ENCODE measurements around the gene PLXNA4. TPM values are rescaled to one million over a fixed set of nuclear protein-coding genes. Genes with fewer than 3 reads are reported as not detected.
A peak's percentile ranks its signal among the peaks of the same experiment; 100 is the strongest.
"Not testable (repeated sequence)": the region's sequence is repeated elsewhere in the genome, so short reads cannot be mapped to it uniquely, and the experiment has no call there.

PLXNA4 gene
- total RNA-seq, 1 donor from 2014 or later: 5.3 TPM

DNA sequence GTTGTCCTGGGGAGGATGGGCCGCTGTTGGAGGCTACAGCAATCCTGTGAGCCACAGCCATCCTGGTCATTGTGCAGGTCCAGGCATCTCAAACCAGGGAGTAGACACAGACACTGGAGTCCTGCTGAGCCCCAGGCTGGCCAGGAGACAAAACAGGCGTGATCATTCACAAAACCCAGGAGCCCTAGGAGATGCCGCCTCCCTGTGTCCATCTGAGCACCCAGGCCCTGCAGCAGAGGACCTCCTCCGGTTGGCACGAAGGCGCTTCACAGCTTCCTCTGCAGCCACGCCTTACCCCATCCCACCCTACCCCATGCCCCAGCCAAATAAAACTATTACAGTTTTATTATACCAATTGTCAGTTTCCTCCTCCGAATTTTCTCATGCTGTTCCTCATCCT lies 183.6 kb downstream of the PLXNA4 start:
- DNase-seq (ENCODE audit: low read depth in 2 of 2): no peak

DNA sequence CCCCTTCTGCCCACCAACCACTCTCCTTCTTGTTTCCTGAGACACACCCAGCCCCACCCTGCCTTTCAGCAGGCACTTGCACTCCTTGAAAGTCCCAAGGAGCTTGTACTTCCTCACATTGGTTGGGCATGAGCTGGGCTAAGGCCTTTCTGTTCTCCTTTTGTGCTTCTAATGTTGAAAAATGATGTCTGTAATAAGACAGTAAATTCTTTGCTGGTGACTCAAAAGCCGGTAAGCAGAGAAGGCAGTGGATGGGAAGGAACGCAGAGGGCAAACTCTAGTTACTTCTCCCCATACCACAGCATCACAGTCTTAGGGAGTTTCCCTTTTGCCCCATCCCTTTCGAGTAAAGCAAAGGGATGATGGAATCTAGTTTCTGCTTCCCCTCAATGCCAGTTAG lies 185.6 kb downstream of the PLXNA4 start:
- DNase-seq (ENCODE audit: low read depth in 2 of 2): no peak

GRCh38 chr7:132390049-132390448 lies 186.2 kb downstream of the PLXNA4 start:
- DNase-seq (ENCODE audit: low read depth in 2 of 2): not testable (repeated sequence)

GRCh38 chr7:132388688-132389087 lies 187.6 kb downstream of the PLXNA4 start:
- no peak for DNase-seq (ENCODE audit: low read depth in 2 of 2)

DNA sequence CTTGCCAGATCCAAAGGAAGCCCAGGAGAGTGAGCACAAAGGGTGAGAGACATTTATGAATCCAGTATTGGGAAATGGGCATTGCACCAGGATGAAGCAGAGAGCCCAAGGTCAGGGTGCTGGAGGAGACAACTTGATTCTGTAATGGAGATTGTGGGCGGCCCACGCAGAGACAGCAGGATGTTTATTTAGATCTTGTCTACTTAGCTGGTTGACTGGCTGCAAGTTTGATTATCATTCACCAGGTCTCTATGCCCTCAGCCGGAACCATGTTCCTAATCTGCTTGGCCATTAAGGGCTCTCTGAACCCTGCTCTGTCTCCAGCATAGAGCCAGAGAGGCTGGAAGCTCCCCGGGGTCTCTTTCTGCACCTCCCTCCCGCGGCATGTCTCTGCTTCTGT lies 188.7 kb downstream of the PLXNA4 start:
- DNase-seq (ENCODE audit: low read depth in 2 of 2): no peak

GRCh38 chr7:132386201-132386681 lies 190.0 kb downstream of the PLXNA4 start:
- peak; percentile 83 to 97 for DNase-seq (ENCODE audit: low read depth in 2 of 2)

- no peak for DNase-seq (ENCODE audit: low read depth in 2 of 2)
Measured at GRCh38 chr7:132383962-132384361, 192.3 kb downstream of the PLXNA4 start.

GRCh38 chr7:132381742-132382472 lies 194.4 kb downstream of the PLXNA4 start:
- peak in 1 of 2 donors; percentile 29 for DNase-seq (ENCODE audit: low read depth in 2 of 2)

DNA sequence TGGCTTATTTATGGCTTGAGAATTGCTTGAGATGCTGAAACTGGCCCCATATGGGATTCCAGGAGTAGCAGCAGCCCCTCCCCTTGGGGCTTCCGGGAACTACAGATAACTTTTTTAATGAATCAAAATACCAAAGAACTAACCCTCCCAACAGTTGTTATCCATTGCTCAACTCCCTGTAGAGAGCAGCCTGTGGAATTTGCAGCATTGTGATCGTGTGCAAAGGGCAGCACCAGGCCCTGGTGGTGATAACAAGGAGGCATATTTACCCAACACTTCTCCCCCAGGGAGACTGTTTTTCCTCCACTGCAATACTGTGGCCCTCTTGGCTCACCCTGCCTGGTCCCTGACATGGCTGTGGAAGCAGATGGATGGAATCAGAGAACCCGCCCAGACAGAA lies 196.2 kb downstream of the PLXNA4 start:
- no peak for DNase-seq (ENCODE audit: low read depth in 2 of 2)

DNA sequence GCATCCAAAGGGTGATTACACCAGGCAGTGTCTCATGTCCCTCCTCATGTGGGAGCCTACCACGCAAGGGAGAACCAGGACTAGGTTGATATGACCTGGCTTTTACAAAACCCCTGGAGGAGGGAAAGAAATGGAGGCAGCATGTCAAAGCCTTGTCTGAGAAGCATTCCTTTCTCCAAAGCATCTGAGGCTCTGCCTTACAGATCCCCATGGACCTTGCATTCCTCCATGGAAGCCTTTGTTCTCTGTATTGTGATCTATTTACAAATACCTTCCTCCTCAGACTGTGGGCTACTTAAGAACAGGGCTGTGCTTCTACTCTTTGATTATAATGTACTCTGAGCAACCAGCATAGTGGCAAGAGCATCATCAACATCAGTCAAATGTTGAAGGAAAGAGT lies 197.0 kb downstream of the PLXNA4 start:
- no peak for DNase-seq (ENCODE audit: low read depth in 2 of 2)

- no peak for DNase-seq (ENCODE audit: low read depth in 2 of 2)
Measured at GRCh38 chr7:132377703-132378584, 198.3 kb downstream of the PLXNA4 start.

- DNase-seq (ENCODE audit: low read depth in 2 of 2): peak; percentile 26 to 27
Measured at GRCh38 chr7:132377015-132377414, 199.3 kb downstream of the PLXNA4 start.

DNA sequence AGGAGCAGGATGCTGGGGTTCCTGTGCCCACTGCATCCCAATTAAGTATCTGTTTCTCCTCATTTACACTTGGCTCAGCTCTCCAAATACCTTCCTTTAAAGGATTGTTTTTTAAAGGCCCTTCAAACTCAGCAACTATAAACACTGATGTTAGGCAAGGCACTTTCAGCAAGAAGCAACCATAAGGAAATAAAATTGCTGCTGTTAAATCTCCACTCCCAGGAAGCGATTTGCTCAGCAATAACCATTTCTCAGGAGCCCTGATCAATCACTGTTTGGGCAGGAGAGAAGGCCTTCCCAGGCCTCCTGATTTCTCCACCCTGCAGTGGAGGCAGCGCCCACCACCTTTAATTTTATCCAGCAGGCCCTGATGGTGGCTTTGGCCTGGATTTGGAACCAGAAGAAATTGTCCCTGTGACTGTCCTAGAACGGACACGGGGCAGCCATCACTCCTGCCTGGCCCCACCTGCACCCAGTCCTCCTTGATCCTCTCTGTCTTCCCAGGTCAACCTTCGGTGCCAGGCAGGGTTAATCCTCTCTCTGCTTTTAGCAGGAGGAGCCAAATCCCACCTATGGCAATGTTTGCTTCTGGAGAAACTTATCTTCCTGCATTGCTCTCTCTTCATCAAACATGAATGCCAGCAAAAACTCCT lies 199.8 kb downstream of the PLXNA4 start:
- no peak for DNase-seq (ENCODE audit: low read depth in 2 of 2)

DNA sequence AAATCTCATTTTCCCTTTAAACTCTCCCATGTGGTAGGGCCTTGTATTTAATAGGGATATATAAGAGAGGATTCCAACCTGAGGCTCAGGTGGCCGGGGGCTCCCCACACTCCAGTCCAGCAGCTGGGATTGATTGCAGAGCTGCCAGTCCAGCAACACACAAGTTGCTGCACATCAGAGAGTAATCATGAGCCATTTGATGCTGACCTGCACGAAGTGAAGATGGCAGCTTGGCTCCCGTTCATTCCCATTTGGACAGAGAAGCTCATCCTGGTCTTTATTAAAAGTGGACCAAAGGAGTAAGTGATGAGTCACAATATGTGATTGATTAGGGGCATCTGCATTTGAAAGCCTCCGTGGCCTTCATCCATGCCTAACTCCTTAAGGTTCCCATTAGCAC lies 202.4 kb downstream of the PLXNA4 start:
- DNase-seq (ENCODE audit: low read depth in 2 of 2): no peak

DNA sequence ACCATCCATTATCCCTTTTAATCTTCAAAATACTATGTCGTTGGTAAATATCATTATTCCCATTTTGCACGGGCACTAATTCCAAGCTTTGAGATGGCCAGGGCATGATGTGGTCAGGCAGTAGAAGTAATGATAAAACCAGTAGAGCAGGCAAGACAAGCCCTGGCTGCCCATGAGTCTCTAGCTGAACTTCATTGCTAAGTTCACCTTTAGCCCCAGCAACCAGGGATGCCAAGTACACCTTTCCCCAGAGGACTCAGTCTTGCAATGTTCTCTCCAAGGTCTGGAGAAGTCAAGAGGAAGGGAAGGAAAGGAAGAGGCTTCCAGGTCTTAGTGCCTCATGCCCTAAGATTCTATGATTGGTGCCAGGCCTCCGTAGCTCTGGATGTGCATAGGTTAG lies 203.2 kb downstream of the PLXNA4 start:
- DNase-seq (ENCODE audit: low read depth in 2 of 2): no peak

GRCh38 chr7:132371948-132372347 lies 204.3 kb downstream of the PLXNA4 start:
- no peak for DNase-seq (ENCODE audit: low read depth in 2 of 2)

DNA sequence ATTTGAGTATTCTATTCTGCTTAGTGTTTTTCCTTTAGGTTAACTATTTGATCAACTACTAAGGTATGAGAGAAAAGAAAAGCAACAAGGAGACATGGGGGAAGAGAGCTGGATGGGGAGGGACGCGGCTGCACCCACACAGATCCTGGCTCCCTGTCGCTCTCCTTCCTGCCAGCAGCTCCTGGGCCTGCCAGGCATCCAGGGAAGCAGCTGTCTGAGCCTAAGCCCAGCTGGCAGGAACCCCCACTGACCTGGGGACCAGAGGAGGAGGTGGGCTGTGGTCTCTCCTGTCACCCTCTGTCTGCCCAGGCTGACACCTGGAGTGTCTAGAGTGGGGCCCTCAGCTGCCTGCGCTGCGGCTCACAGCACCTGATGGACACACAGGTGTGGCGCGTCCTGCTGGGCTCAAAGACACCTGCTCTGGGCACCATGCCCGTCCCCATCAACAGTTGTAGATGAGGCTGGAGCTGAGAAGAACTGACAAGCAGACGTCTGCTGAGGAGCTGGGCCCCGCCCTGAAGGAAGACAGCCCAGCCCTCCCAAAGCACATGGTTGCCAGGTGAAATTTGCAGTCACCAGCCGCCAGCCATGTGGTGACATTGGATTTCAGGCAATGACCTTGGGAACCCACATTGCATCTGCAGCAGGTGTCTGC lies 207.9 kb downstream of the PLXNA4 start:
- no peak for DNase-seq (ENCODE audit: low read depth in 2 of 2)

- no peak for DNase-seq (ENCODE audit: low read depth in 2 of 2)
Measured at GRCh38 chr7:132367795-132368194, 208.5 kb downstream of the PLXNA4 start.

DNA sequence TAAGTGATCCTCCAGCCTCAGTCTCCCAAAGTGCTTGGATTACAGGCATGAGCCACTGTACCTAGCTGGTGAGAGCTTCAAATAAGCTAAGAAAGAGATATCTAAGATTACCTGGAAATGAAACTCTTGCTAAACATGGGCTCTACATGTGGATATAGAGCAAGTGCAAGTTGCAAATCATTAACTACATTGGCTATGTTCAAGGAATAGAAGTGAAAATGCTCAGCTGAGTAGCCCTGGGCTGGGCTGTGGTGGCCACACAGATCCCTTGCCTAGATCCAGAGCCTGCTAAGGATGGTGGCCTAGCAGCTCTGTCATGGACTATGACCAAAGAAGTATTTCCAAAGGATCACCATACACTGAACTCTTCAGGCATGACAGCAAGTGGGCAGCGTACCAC lies 209.3 kb downstream of the PLXNA4 start:
- DNase-seq (ENCODE audit: low read depth in 2 of 2): no peak

DNA sequence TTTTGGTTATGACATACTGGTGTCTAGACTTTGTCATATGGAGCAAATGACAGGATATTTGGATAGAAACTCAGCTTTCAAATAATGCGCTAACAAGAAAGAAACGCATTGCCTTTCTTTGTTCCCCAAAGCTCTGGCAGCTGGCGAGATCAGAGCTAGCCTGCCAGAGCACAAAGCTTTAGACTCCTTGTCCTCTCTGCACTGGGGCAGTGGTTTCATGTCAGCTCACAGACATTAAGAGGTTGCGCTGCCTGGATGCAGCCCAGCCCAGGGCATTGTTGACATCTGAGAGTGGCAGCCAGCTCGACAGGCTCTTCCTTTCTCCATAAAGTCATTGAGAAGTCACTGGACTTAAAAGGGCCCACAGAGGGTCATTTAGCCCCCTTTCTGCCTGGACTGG lies 212.0 kb downstream of the PLXNA4 start:
- no peak for DNase-seq (ENCODE audit: low read depth in 2 of 2)

DNA sequence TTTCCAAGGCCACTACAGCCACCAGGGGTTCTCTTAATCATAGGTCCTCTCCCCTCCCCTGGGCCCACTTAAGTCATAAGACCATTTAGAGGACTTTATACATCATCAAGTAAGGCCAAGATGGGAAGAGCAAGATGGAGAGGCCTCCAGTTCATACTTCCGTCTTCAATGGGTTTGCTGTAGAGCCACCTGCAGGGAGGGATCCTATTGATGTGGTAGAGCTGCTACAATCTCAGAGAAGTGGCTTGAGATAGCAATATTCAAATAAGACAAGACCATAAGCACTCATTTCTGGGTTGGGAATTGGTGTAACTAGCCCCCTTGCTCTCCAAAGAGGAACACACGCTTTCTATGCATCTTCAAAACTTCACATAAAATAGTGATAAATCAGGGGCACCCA lies 214.2 kb downstream of the PLXNA4 start:
- no peak for DNase-seq (ENCODE audit: low read depth in 2 of 2)

GRCh38 chr7:132361146-132361545 lies 215.1 kb downstream of the PLXNA4 start:
- no peak for DNase-seq (ENCODE audit: low read depth in 2 of 2)
